ENCODE data around the gene ZBED6. TPM values are rescaled to one million over a fixed set of nuclear protein-coding genes. Genes with fewer than 3 reads are reported as not detected.
A peak's percentile ranks its signal among the peaks of the same experiment; 100 is the strongest.

Gene ZBED6
- total and polyA plus RNA-seq, 2 donors (not counting 3 experiments of a cell fraction or from before 2014, with no cell fraction given): 6.4 to 38.9 TPM

DNA sequence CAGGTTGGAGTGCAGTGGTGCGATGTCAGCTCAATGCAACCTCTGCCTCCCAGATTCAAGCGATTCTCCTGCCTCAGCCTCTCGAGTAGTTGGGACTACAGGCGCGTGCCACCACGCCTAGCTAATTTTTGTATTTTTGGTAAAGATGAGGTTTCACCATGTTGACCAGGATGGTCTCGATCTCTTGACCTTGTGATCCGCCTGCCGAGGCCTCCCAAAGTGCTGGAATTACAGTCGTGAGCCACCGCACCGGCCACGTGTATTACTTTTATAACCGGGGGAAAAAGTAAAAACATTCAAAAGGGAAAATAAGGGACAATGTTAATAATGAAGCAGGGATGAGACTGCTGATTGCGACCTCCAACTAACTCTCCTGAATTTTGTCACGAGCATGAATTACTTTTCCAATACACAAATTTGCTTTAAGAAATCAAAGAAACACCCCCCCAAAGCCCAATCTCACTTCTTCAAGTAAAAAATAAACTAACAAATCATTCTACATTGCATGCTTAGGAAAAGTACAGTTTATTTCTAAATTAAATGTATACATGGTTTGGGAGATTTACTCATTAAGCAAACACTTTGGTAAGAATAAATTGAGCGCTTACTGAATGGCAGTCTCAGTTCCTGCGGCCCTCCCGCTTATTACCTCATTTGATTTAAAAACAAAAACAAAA lies 521 bp upstream of the ZBED6 start:
- H3K79me2 ChIP-seq (ENCODE audit: control insufficient read depth, insufficient read depth, low read length): peaks cover 40% of the 10 kb centered on the region
- dilution Hi-C loops (cut with MboI; ENCODE audit: extremely low pct_ligation_motif_present, low sequenced_read_pairs) (no loop called here), intact Hi-C loops (cut with micrococcal nuclease) (loop anchor here (1.0 to 5.0 kb wide), 2 partner anchors 168 to 283 kb away; partner anchors contain the start of gene ATP2B4)
- H3K9me1 ChIP-seq (replicated peaks; ENCODE audit: control insufficient read depth, extremely low read depth, insufficient read depth, low read length): no peaks in the 10 kb centered on the region
- peaks cover 12 to 14% of the 10 kb centered on the region in 2 experiments for H3K36me3 ChIP-seq (ENCODE audit: control insufficient read depth in 2 of 2, extremely low read depth in 1 of 2, insufficient read depth in 2 of 2, low read length in 2 of 2)
- H3K27ac ChIP-seq (ENCODE audit: insufficient read depth, low read depth, low read length): peak overlapping the region; percentile 56
- H3K4me2 ChIP-seq (ENCODE audit: insufficient read depth, low read length): peak overlapping the region; percentile 69
- H3K4me3 ChIP-seq (replicated peaks in 1 of 3; ENCODE audit: insufficient read depth in 1 of 3, low read depth in 1 of 3, low read length in 3 of 3): peak overlapping the region in 1 of 3 experiments; percentile 35
- POLR2A ChIA-PET: interaction anchor here (0.7 kb wide), 1 partner anchor 86 kb away, joined by 3 read pairs; no protein-coding TSS in a partner anchor
- CTCF ChIA-PET: no interaction called here
- H3K9me3 ChIP-seq (replicated peaks; ENCODE audit: control insufficient read depth, insufficient read depth, low read length): no peaks in the 10 kb centered on the region
- no peak for TF ChIP-seq MYC (IDR thresholded peaks at IDR 0.05; ENCODE audit: low read depth, low read length)
- TF ChIP-seq CTCF (IDR thresholded peaks at IDR 0.05; ENCODE audit: extremely low read depth in 1 of 2, insufficient read depth in 1 of 2, low read depth in 1 of 2, low read length in 2 of 2): no peak
- TF ChIP-seq POLR2A (IDR thresholded peaks at IDR 0.05; ENCODE audit: low read depth, low read length): no peak
- no peak for TF ChIP-seq MAX (IDR thresholded peaks at IDR 0.05; ENCODE audit: insufficient read depth, insufficient read length)
- no peak for TF ChIP-seq GATA2 (IDR thresholded peaks at IDR 0.05; ENCODE audit: insufficient read depth, insufficient read length, low read depth, low read length)
- no peak for TF ChIP-seq POLR2AphosphoS5 (IDR thresholded peaks at IDR 0.05; ENCODE audit: insufficient read depth, low read depth, low read length)
- no peak for TF ChIP-seq EZH2 (IDR thresholded peaks at IDR 0.05; ENCODE audit: borderline replicate concordance, low read depth, low read length, severe bottlenecking)
- TF ChIP-seq JUN (IDR thresholded peaks at IDR 0.05; ENCODE audit: borderline replicate concordance, insufficient read depth, insufficient read length, low read depth): no peak
- no peak for TF ChIP-seq FOS (IDR thresholded peaks at IDR 0.05; ENCODE audit: borderline replicate concordance, insufficient read depth, low read length)
- H3K4me1 ChIP-seq (ENCODE audit: control insufficient read depth, extremely low read depth, insufficient read depth, low read length): peaks cover 18% of the 10 kb centered on the region
- H3K9ac ChIP-seq (replicated peaks; ENCODE audit: extremely low read depth, insufficient read depth, low read length): peak overlapping the region; percentile 98
- FAIRE-seq: no peak
- no peaks in the 10 kb centered on the region for H3K27me3 ChIP-seq (ENCODE audit: control insufficient read depth in 2 of 2, insufficient read depth in 2 of 2, low read length in 2 of 2)
- peaks cover 16% of the 10 kb centered on the region for H4K20me1 ChIP-seq (replicated peaks; ENCODE audit: control insufficient read depth, extremely low read depth, insufficient read depth, low read length)
- no peak for DNase-seq (ENCODE audit: low read depth, low spot score)
- peak overlapping the region; percentile 50 for H2AFZ ChIP-seq (ENCODE audit: low read depth, low read length)
- TSS peak; percentile 83 for BruUV-seq (replicated peaks)
